Esophagus (tissue), 2 donors: ENCODE measurements around the gene JAK1. TPM values are rescaled to one million over a fixed set of nuclear protein-coding genes. Genes with fewer than 3 reads are reported as not detected.

Experiments used
- H3K27ac ChIP-seq, 2 donors: one replicate each; pipeline ENCODE4 v1.5.1; 2013; ENCODE audit warnings: low read depth in 2 of 2, mild to moderate bottlenecking in 2 of 2, inconsistent platforms in 1 of 2, low read length in 1 of 2, moderate library complexity in 1 of 2
- H3K27me3 ChIP-seq, 2 donors: one replicate each; pipeline ENCODE4 v1.6.1; 2013; ENCODE audit warnings: low read length in 2 of 2, control low read depth in 1 of 2, mild to moderate bottlenecking in 1 of 2; ENCODE audit not compliant: insufficient read depth in 2 of 2, control insufficient read depth in 1 of 2
- H3K36me3 ChIP-seq, 2 donors: one replicate each; pipeline ENCODE4 v1.6.1; 2013; ENCODE audit warnings: low read length in 1 of 2; ENCODE audit not compliant: control insufficient read depth in 2 of 2, insufficient read depth in 2 of 2
- H3K4me1 ChIP-seq, 2 donors: one replicate each; pipeline ENCODE4 v1.6.1; 2013; ENCODE audit warnings: low read length in 1 of 2; ENCODE audit not compliant: control insufficient read depth in 2 of 2, insufficient read depth in 2 of 2
- H3K4me3 ChIP-seq, 2 donors: one replicate each; pipeline ENCODE4 v1.5.1; 2013; ENCODE audit warnings: low read length in 2 of 2, mild to moderate bottlenecking in 2 of 2, low read depth in 1 of 2, moderate library complexity in 1 of 2
- H3K9me3 ChIP-seq, 2 donors: one replicate each; pipeline ENCODE4 v1.6.1; 2013; ENCODE audit warnings: mild to moderate bottlenecking in 2 of 2, low read depth in 1 of 2, low read length in 1 of 2, moderate library complexity in 1 of 2; ENCODE audit not compliant: control insufficient read depth in 2 of 2, insufficient read depth in 1 of 2
- WGBS, 2 donors: extraction: QIAGEN DNeasy Blood & Tissue Kit; methylation state at CpG; one replicate each; pipeline ENCODE4 v1.1.7; 2013; 5-methylcytosine and 5-hydroxymethylcytosine counted together
- polyA plus RNA-seq, 2 donors: library from polyadenylated mRNA; stranded (reverse); fragments of 200-250 nt; gene quantifications; one replicate each; pipeline ENCODE4 v1.2.3, GENCODE V29; 2013
- donor health status: healthy with polysubstance abuse.
- donor health status: Bipolar disorder and iron deficiency.

Gene JAK1
- polyA plus RNA-seq, 2 donors: 13.1 to 20.9 TPM

DNA sequence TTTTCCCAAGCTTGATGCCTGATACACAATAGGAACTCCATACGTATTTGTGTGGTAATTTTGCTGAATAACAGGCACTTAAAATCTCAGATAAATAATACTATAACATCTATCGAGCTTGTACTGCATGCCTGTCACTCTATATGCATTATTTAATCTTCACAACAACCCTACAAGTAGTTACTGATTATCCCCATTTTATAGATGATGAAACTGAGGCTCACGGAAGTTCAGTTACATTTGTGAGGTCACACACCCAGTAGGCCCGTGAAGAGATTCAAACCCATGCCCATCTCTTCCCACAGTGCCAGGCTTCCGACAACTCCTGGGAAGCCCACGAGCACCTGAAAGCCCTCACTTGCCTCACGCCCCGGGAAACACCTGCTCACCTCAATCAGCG, 122.7 kb downstream of the JAK1 start:
- H3K36me3 ChIP-seq: peaks cover 20 to 57% of the 10 kb centered on the region in 2 donors
- 89 to 95% methylated on average over 9 of the region's 9 CpGs for WGBS, 2 donors
- H3K27me3 ChIP-seq: no peaks in the 10 kb centered on the region
- no peak overlapping the region for H3K4me3 ChIP-seq
- H3K4me1 ChIP-seq: no peaks in the 10 kb centered on the region
- no peaks in the 10 kb centered on the region for H3K9me3 ChIP-seq
- H3K27ac ChIP-seq: no peak overlapping the region

DNA sequence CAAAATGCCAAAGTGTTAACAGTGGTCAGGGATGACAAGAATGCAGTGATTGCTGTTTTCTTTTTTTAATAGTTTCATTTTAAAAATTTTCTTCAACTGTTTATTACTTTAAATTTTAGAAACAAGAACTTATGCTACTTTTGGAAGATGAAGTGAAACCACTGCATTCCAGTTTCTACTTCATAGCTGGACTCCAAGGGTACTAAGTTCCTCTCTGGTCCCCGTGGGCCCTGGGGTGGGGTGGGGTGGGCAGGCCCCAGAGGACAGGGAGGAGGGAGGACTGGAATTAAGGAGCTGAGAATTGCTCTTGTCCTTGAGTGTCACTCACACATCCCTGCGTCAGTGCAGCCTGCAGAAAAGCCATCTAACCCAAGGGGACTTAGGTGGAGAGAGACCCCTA, 124.1 kb downstream of the JAK1 start:
- no peaks in the 10 kb centered on the region for H3K27me3 ChIP-seq
- no peak overlapping the region for H3K27ac ChIP-seq
- no peak overlapping the region for H3K4me3 ChIP-seq
- no peaks in the 10 kb centered on the region for H3K9me3 ChIP-seq
- H3K4me1 ChIP-seq: no peaks in the 10 kb centered on the region
- peaks cover 21 to 53% of the 10 kb centered on the region in 2 donors for H3K36me3 ChIP-seq
- WGBS, 2 donors: 51 to 53% methylated on average over 2 of the region's 2 CpGs

DNA sequence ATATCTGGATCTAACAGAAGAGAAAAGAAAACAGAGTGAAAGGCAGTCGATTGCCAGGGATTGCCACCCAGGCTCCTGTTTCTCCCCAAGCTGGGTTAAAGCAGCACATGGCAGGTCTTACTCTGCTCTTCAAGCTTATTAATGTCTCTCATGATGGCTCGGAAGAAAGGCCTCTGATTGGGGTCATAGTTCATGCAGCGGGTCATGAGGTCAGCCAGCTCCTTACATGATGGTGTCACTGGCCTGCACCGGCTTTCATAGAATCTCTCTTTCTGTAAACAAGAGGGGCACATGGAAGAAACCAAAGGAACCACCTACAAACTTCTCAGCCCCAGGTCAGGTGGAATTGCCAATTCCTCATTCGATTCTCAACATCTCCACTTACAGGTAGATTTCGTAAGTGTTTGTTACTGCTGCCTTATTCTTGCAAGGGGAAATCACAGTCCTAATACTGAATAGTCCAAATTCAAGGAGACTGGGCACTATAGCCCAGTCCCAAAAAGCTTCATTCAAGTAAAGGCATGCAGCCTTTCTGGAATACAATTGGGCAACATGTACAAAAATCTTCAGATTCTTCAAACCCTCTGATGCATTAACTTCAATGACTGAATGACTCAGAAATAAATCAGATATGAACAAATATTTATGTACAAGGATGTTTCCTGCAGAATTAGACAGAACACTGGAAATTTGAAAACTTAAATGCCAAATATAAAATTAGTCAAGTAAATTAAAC, 124.9 kb downstream of the JAK1 start:
- peaks cover 21 to 57% of the 10 kb centered on the region in 2 donors for H3K36me3 ChIP-seq
- WGBS, 2 donors: 64 to 79% methylated on average over 6 of the region's 6 CpGs

DNA sequence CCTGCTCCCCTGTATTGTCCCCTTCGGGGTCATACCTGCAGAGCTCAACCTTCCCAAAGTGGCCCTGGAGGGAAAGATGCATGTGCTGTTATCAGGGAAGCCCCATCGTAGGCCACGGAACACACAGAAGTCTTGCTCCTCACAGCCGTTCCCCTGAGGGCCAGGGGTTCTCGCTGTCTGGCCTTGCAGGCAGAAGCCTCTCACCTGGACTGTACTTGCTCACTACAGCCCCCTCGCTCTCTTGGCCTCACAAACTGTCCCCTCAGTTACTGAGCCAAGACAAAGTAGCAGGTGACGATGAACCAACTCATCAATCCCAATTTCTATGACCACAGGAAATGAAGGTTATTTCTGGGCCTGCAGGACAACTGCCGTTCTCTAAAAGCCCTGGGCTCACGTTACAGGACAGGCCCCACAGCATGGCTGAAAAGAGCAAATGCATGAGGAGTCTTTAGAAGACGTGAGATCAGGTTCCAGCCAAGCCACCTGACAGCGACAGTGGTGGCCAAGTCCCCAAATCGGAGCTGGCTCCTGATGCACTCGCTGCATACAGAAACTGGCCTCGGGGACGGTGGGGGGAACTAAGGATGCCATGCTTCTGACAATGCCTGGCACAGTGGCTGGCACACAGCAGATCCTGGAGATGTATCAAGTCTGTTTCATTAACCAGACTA, 126.5 kb downstream of the JAK1 start:
- H3K9me3 ChIP-seq: no peaks in the 10 kb centered on the region
- H3K27me3 ChIP-seq: no peaks in the 10 kb centered on the region
- no peak overlapping the region for H3K4me3 ChIP-seq
- WGBS, 2 donors: 93% methylated on average over 15 of the region's 15 CpGs
- H3K4me1 ChIP-seq: no peaks in the 10 kb centered on the region
- no peak overlapping the region for H3K27ac ChIP-seq
- peaks cover 16 to 51% of the 10 kb centered on the region in 2 donors for H3K36me3 ChIP-seq

More for the DNA sequence above, 124.9 kb downstream of the JAK1 start:
- Histone ChIP-seq H3K9me3 (no peaks in the 10 kb centered on the region), H3K27me3 (no peaks in the 10 kb centered on the region), H3K27ac (no peak overlapping the region), H3K4me3 (no peak overlapping the region), H3K4me1 (no peaks in the 10 kb centered on the region)

DNA sequence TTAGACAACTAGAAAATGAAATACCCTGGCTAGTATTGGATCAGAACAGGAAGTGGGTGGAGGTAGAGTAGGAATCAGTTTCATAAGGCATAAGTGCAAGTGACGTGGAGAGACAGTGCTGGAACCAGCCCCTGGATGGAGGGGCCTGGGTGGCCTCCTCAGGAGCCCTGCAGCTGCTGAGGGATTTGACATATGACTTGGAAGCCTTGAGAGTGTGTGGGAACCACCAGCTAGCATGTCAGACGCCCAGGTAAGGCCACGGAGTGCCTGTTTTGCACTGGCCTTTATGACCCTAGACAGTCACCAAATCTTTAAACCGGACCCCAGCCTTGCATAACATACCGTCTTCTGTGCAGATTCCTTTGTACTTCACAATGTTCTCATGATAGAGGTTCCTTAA, 127.1 kb downstream of the JAK1 start:
- H3K36me3 ChIP-seq: peaks cover 18 to 45% of the 10 kb centered on the region in 2 donors
- H3K9me3 ChIP-seq: no peaks in the 10 kb centered on the region
- no peaks in the 10 kb centered on the region for H3K27me3 ChIP-seq
- 87 to 88% methylated on average over 5 of the region's 5 CpGs for WGBS, 2 donors
- H3K27ac ChIP-seq: no peak overlapping the region
- H3K4me3 ChIP-seq: no peak overlapping the region
- H3K4me1 ChIP-seq: no peaks in the 10 kb centered on the region

DNA sequence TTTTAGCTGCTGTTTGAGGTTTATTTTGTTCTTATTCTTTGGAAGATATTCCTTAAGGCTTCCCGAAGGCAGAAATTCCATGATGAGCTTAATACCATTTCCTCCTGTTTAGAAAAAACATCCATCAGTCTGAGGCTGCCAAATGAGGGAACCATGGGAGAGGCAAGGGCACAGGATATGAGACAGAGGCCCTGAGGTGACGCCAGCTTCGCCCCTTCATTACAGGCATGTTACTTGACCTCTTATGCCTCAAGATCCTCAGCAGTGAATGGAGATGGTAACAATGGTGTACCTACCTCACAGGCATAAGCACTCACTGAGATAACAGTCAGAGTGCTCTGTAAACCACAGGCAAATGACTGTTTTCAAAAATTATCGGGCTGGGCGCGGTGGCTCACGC, 127.9 kb downstream of the JAK1 start:
- Histone ChIP-seq H3K4me1 (no peaks in the 10 kb centered on the region), H3K27ac (no peak overlapping the region), H3K36me3 (peaks cover 21 to 40% of the 10 kb centered on the region in 2 donors), H3K27me3 (no peaks in the 10 kb centered on the region), H3K4me3 (no peak overlapping the region), H3K9me3 (no peaks in the 10 kb centered on the region)
- 88 to 92% methylated on average over 7 of the region's 7 CpGs for WGBS, 2 donors

DNA sequence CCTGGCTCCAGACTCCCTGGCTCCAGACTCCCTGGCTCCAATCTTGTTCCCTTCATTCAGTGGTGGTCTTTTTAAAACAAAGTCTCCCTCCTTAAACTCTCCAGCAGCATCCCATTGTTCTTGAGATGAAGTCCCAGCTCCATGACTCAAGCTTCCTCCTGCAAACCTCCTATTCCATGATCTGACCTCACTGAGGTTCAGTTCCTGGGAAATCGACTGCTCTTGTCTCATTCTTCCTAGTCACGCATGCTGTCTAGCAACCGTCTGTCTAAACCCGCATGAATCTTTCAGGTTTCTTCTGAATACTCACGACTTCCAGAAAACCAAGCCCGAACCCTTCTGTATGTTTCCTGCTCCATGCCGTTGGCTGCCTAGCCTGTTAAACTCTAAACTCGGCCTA, 129.5 kb downstream of the JAK1 start:
- no peaks in the 10 kb centered on the region for H3K9me3 ChIP-seq
- no peaks in the 10 kb centered on the region for H3K27me3 ChIP-seq
- H3K4me1 ChIP-seq: no peaks in the 10 kb centered on the region
- no peak overlapping the region for H3K27ac ChIP-seq
- WGBS, 2 donors: 90 to 91% methylated on average over 8 of the region's 8 CpGs
- no peak overlapping the region for H3K4me3 ChIP-seq
- H3K36me3 ChIP-seq: peaks cover 19 to 37% of the 10 kb centered on the region in 2 donors

DNA sequence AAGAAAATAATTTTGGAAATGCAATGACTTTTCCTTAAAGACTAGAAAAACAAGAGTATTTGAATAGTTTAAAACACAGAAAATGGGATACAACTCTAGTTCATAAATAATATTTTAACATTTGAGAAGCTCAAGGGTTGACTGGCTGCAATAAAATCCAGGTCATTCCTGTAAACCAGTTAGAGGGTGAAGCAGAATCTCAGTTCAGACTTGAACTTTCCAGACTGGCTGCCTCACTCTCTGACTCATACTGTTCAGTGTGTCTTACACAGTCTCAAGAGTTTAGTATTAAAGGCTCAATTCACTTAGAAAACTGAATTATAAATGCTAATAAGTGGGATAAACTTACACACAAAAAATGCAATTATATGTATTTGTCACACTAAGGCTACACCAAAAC, 131.6 kb downstream of the JAK1 start:
- Histone ChIP-seq H3K27me3 (no peaks in the 10 kb centered on the region), H3K27ac (no peak overlapping the region), H3K4me3 (no peak overlapping the region), H3K9me3 (no peaks in the 10 kb centered on the region), H3K36me3 (peaks cover 19 to 28% of the 10 kb centered on the region in 2 donors), H3K4me1 (no peaks in the 10 kb centered on the region)

DNA sequence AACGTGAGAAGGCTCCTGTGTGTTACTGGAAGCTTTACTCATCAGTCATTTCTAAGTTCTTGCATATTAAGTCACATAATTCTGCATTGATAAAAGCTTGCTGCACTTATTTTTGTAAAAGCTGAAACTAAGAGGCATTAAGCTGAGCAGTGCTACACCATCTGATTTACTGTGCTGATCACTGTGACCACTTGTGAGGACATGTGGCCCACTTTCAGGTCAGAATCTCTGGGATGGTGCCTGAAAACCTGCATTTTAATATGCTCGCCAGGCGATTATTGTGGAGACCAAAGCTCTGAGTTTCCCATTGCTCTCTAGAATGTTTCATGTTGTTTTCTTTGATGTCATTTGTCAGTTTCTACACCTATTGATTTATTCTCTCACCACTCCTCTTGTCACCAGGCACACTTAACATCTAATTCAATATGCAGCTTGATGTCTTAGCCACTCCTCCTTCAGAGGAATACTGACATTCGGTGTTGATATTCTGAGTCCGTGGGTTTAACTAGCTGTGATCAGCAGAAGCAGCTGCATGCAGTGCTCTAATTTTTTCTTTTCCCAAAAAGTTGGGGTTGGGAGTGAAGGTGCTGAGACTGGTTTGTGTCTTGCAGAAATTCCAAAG, 136.2 kb downstream of the JAK1 start:
- H3K27ac ChIP-seq: no peak overlapping the region
- H3K36me3 ChIP-seq: peaks cover 3 to 12% of the 10 kb centered on the region in 2 donors
- H3K9me3 ChIP-seq: no peaks in the 10 kb centered on the region
- no peaks in the 10 kb centered on the region for H3K27me3 ChIP-seq
- H3K4me3 ChIP-seq: no peak overlapping the region
- H3K4me1 ChIP-seq: no peaks in the 10 kb centered on the region
- WGBS, 2 donors: 76 to 77% methylated on average over 5 of the region's 5 CpGs
